Activated T-helper 2 cell treated with anti-CD3 and anti-CD28 coated beads, Interferon-gamma antibody, Interleukin-2, Interleukin-4, amounts not matched to agents 10 μg/mL and 5 μg/mL and 100 μg/mL, durations not matched to agents 14 hours and 24 hours and 36 hours (primary cell): Measurements from ENCODE around the gene RHBDD1. TPM values are rescaled to one million over a fixed set of nuclear protein-coding genes. Genes with fewer than 3 reads are reported as not detected.
A peak's percentile ranks its signal among the peaks of the same experiment; 100 is the strongest.
"Not testable (repeated sequence)": the region's sequence is repeated elsewhere in the genome, so short reads cannot be mapped to it uniquely, and the experiment has no call there.

ENCODE experiments used
- DNase-seq: peaks from one replicate; pipeline ENCODE4 v3.0.0; 2021; ENCODE audit warnings: low spot score
- H3K27ac Mint-ChIP-seq: one replicate; pipeline ENCODE4 v1.8.0; 2021; ENCODE audit warnings: mixed read lengths
- H3K27me3 Mint-ChIP-seq: one replicate; pipeline ENCODE4 v1.8.0; 2021; ENCODE audit warnings: low read depth, mixed read lengths
- H3K36me3 Mint-ChIP-seq: one replicate; pipeline ENCODE4 v1.8.0; 2021; ENCODE audit warnings: low read depth, mixed read lengths
- H3K4me1 Mint-ChIP-seq: one replicate; pipeline ENCODE4 v1.8.0; 2021; ENCODE audit warnings: low read depth, mixed read lengths
- H3K4me3 Mint-ChIP-seq: one replicate; pipeline ENCODE4 v1.8.0; 2021; ENCODE audit warnings: low read depth, mild to moderate bottlenecking, moderate library complexity, mixed read lengths
- H3K9me3 Mint-ChIP-seq: one replicate; pipeline ENCODE4 v1.8.0; 2021; ENCODE audit warnings: mixed read lengths
- intact Hi-C: fragments of 100-400 bp; cut with micrococcal nuclease; formaldehyde crosslinking; loops from one replicate; pipeline ENCODE4 v1.15.1; 2023
- total RNA-seq: library from RNA; stranded (reverse); gene quantifications from 2 replicates; pipeline ENCODE4 v1.2.3, GENCODE V29; 2022

RHBDD1 gene
- total RNA-seq, 1 donor from 2014 or later: 40.9 TPM

GRCh38 chr2:226802573-226802972 is 33.3 kb upstream of the RHBDD1 start:
- no peak overlapping the region for H3K4me3 Mint-ChIP-seq
- DNase-seq: no peak
- H3K4me1 Mint-ChIP-seq: peaks cover 14% of the 10 kb centered on the region
- H3K36me3 Mint-ChIP-seq: no peaks in the 10 kb centered on the region
- H3K27ac Mint-ChIP-seq: no peak overlapping the region
- intact Hi-C loops: loop anchor here (1.0 to 10.0 kb wide), 6 partner anchors 304 to 1134 kb away; no protein-coding TSS in a partner anchor
- peaks cover 19% of the 10 kb centered on the region for H3K27me3 Mint-ChIP-seq
- H3K9me3 Mint-ChIP-seq: no peaks in the 10 kb centered on the region

DNA sequence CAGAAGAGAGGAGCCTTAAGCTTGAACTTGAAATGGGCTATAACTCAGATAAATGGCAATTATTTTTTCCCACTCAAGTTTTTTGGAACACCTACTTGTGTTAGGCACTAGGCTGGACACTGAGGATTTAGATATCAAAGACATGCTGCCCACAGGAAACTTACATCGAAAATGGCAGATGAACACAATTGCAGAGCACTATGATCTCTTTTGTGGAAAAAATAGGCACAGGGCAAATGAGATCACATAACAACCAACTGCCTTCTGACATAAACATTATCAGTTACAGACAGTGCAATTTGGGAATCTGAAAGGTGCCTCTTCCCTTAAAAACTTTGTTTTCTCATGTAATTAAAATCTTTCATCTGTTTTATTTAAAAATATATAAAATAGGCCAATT is 32.4 kb upstream of the RHBDD1 start:
- Mint-ChIP-seq H3K9me3 (no peaks in the 10 kb centered on the region), H3K27ac (no peak overlapping the region), H3K27me3 (peaks cover 24% of the 10 kb centered on the region), H3K36me3 (no peaks in the 10 kb centered on the region), H3K4me3 (no peak overlapping the region), H3K4me1 (peaks cover 14% of the 10 kb centered on the region)
- intact Hi-C loops: loop anchor here (2.0 to 10.0 kb wide), 4 partner anchors 303 to 915 kb away; no protein-coding TSS in a partner anchor
- DNase-seq: no peak

GRCh38 chr2:226813148-226813701 is 22.6 kb upstream of the RHBDD1 start:
- intact Hi-C loops: no loop called here
- H3K9me3 Mint-ChIP-seq: no peaks in the 10 kb centered on the region
- H3K27ac Mint-ChIP-seq: no peak overlapping the region
- H3K4me1 Mint-ChIP-seq: no peaks in the 10 kb centered on the region
- DNase-seq: no peak
- H3K36me3 Mint-ChIP-seq: no peaks in the 10 kb centered on the region
- H3K27me3 Mint-ChIP-seq: peaks cover 19% of the 10 kb centered on the region
- H3K4me3 Mint-ChIP-seq: no peak overlapping the region

- DNase-seq: no peak
- H3K9me3 Mint-ChIP-seq: no peaks in the 10 kb centered on the region
- no peaks in the 10 kb centered on the region for H3K36me3 Mint-ChIP-seq
- peaks cover 7% of the 10 kb centered on the region for H3K27me3 Mint-ChIP-seq
- no peak overlapping the region for H3K27ac Mint-ChIP-seq
- H3K4me3 Mint-ChIP-seq: no peak overlapping the region
- intact Hi-C loops: no loop called here
- no peaks in the 10 kb centered on the region for H3K4me1 Mint-ChIP-seq
These were observed 16.9 kb upstream of the RHBDD1 start for GRCh38 chr2:226818930-226819329.

GRCh38 chr2:226825056-226825455 is 10.8 kb upstream of the RHBDD1 start:
- Mint-ChIP-seq H3K27me3 (no peaks in the 10 kb centered on the region), H3K27ac (no peak overlapping the region), H3K9me3 (no peaks in the 10 kb centered on the region), H3K4me1 (peaks cover 7% of the 10 kb centered on the region), H3K4me3 (no peak overlapping the region), H3K36me3 (peaks cover 5% of the 10 kb centered on the region)
- intact Hi-C loops: no loop called here
- DNase-seq: no peak

- peaks cover 15% of the 10 kb centered on the region for H3K4me1 Mint-ChIP-seq
- H3K27me3 Mint-ChIP-seq: no peaks in the 10 kb centered on the region
- no peak overlapping the region for H3K27ac Mint-ChIP-seq
- no peaks in the 10 kb centered on the region for H3K9me3 Mint-ChIP-seq
- intact Hi-C loops: no loop called here
- H3K4me3 Mint-ChIP-seq: no peak overlapping the region
- no peak for DNase-seq
- peaks cover 27% of the 10 kb centered on the region for H3K36me3 Mint-ChIP-seq
These were observed 7.7 kb upstream of the RHBDD1 start for GRCh38 chr2:226828191-226828590.

DNA sequence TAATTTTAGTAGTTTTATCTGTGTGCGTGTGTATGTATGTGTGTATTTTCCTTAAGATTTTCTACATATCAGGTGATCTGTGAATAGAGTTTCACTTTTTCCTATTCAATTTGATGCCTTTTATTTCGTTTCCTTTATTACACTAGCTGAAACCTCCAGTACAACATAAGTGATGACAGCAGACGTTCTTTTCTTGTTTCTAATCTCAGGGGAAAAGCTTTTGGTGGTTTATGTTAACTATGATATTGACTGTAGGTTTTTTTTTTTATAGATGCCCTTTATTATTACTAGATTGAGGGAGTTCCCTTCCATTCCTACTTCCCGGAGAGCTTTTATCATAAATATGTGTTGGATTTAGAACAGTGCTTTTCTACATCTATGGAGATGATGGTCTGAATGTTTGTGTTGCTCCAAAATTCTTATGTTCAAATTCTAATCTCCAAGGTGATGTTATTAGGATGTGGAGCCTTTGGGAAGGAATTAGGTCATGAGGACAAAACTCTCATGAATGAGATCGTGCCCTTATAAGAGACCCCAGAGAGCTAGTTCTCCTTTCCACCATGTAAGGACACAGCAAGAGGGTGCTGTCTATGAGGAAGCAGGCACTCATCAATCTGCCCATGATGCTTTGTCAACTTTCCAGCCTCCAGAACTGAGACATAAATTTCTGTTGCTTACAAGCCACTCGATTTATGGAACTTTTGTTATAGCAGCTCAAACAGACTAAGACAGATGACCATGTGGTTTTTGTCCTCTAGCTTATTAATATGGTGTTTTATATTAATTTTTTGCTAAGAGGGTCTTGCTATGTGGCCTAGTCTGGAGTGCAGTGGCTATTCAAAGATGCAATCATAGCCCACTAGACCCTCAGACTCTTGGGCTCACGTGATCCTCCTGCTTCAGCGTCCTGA is 5.9 kb upstream of the RHBDD1 start:
- Mint-ChIP-seq H3K9me3 (no peaks in the 10 kb centered on the region), H3K36me3 (peaks cover 38% of the 10 kb centered on the region), H3K4me3 (no peak overlapping the region), H3K4me1 (peaks cover 27% of the 10 kb centered on the region), H3K27me3 (no peaks in the 10 kb centered on the region), H3K27ac (no peak overlapping the region)
- DNase-seq: no peak
- intact Hi-C loops: no loop called here

- peaks cover 38% of the 10 kb centered on the region for H3K36me3 Mint-ChIP-seq
- H3K27ac Mint-ChIP-seq: no peak overlapping the region
- no peak for DNase-seq
- peaks cover 26% of the 10 kb centered on the region for H3K4me1 Mint-ChIP-seq
- no peak overlapping the region for H3K4me3 Mint-ChIP-seq
- intact Hi-C loops: no loop called here
- H3K27me3 Mint-ChIP-seq: no peaks in the 10 kb centered on the region
- H3K9me3 Mint-ChIP-seq: no peaks in the 10 kb centered on the region
These were observed 4.6 kb upstream of the RHBDD1 start for GRCh38 chr2:226831266-226831665.

GRCh38 chr2:226832061-226832460 is 3.8 kb upstream of the RHBDD1 start:
- Mint-ChIP-seq H3K9me3 (no peaks in the 10 kb centered on the region), H3K4me1 (peaks cover 27% of the 10 kb centered on the region), H3K36me3 (peaks cover 40% of the 10 kb centered on the region), H3K27ac (no peak overlapping the region), H3K4me3 (no peak overlapping the region), H3K27me3 (no peaks in the 10 kb centered on the region)
- intact Hi-C loops: no loop called here
- no peak for DNase-seq

- Mint-ChIP-seq H3K36me3 (peaks cover 55% of the 10 kb centered on the region), H3K4me1 (peaks cover 47% of the 10 kb centered on the region), H3K4me3 (peak overlapping the region; percentile 92)
- H3K27me3 Mint-ChIP-seq, DNase-seq, H3K9me3 Mint-ChIP-seq, H3K27ac Mint-ChIP-seq: not testable (repeated sequence)
- intact Hi-C loops: loop anchor here (2.0 to 5.0 kb wide), 6 partner anchors 38 to 1908 kb away; no protein-coding TSS in a partner anchor
These were observed 974 bp upstream of the RHBDD1 start for GRCh38 chr2:226834880-226835279.

DNA sequence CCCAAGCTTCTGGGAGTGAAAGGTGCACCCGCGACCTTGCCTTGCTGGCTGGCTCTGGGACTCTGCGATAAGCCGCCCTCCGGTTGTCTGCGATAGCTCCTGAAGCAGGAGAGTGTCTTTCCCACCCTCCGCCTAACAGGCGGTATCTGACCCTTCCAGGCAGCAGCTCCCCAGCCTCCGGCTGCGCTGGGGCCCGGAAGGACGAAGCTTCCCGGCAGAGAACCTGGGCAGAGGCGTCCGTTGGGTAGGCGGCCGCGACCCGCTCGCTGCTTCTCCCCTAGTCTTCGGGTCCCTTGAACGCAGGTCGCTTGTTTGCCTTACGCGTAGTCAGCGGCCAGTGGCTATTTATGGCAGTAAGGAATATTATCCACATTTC is 446 bp upstream of the RHBDD1 start:
- H3K4me1 Mint-ChIP-seq: peaks cover 50% of the 10 kb centered on the region
- H3K27me3 Mint-ChIP-seq: no peaks in the 10 kb centered on the region
- no peaks in the 10 kb centered on the region for H3K9me3 Mint-ChIP-seq
- DNase-seq: no peak
- peak overlapping the region; percentile 98 for H3K27ac Mint-ChIP-seq
- peak overlapping the region; percentile 92 for H3K4me3 Mint-ChIP-seq
- intact Hi-C loops: loop anchor here (2.0 to 5.0 kb wide), 6 partner anchors 37 to 1908 kb away; no protein-coding TSS in a partner anchor
- H3K36me3 Mint-ChIP-seq: peaks cover 57% of the 10 kb centered on the region

DNA sequence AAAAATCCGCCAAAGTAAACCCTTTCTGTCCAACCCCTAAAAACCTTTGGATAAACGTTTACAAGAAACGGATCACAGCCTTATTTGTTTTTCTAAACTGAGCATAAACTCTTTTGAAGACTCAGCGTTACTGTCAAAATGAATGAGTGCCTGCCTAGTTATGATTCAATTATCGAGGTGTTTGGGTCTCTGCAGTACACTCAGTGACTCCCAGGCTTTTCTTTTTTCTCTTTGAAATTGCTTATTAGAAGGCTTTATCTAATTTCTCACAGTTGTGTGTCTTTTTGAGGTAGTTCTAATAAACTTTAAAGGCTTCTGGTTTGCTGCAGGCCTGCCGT is 663 bp downstream of the RHBDD1 start:
- Mint-ChIP-seq H3K36me3 (peaks cover 56% of the 10 kb centered on the region), H3K9me3 (no peaks in the 10 kb centered on the region), H3K4me1 (peaks cover 55% of the 10 kb centered on the region), H3K27ac (peak overlapping the region; percentile 98), H3K4me3 (peak overlapping the region; percentile 92), H3K27me3 (no peaks in the 10 kb centered on the region)
- intact Hi-C loops: loop anchor here (1.0 to 5.0 kb wide), 7 partner anchors 37 to 1909 kb away; partner anchors contain the start of gene IRS1
- DNase-seq: no peak

DNA sequence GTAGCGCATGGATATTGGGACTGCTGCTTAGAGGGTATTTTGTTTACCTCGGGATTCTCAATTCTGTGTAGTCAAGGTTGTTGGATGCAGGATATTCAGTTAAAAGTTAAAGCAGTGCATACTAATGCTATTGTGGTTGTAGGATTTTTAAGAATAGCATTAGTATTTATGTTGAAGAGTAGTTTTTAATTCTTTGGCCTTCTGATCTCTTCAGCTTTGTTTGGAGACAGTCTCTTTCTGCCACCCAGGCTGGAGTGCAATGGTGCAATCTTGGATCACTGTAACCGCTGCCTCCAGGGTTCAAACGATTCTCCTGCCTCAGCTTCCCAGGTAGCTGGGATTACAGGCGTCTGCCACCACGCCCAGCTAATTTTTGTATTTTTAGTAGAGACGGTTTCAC is 1.5 kb downstream of the RHBDD1 start:
- Mint-ChIP-seq H3K27me3 (no peaks in the 10 kb centered on the region), H3K4me1 (peaks cover 54% of the 10 kb centered on the region), H3K9me3 (peaks cover 6% of the 10 kb centered on the region), H3K27ac (peak overlapping the region; percentile 98), H3K4me3 (peak overlapping the region; percentile 92), H3K36me3 (peaks cover 58% of the 10 kb centered on the region)
- intact Hi-C loops: loop anchor here (2.0 to 5.0 kb wide), 6 partner anchors 47 to 1910 kb away; no protein-coding TSS in a partner anchor
- no peak for DNase-seq
